ENCODE data around the gene RASAL2.

DNA sequence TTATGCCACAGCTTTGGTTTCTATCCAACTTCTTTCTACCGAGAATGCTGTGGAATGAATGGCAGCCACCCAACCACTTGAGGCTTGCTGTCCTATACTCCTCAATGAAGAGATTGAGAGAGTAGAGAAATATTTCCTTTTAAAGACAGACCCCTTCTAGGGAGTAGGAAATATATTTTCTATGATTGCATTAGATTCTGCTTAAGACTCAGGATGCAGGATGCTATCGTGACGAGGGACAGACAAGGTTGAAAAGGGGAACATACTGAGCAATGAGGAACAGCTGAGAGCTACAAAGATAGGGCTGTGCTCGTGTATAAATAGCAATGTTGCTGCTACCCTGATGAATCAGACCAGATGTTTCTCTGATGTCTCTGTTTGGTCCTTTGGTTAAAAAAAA is 7.1 kb upstream of the RASAL2 start:
- TF ChIP-seq POLR2A (IDR thresholded peaks at IDR 0.05; ENCODE audit: low read depth, low read length) (no peak), TAF1 (IDR thresholded peaks at IDR 0.05; ENCODE audit: borderline replicate concordance, low read depth, low read length) (no peak), POLR2AphosphoS5 (IDR thresholded peaks at IDR 0.05; ENCODE audit: low read depth, low read length) (no peak)

All from GM12892 (cell line).